Cardiac fibroblast (primary cell): ENCODE data around the gene MARCKSL1.

Experiments
- DNase-seq, 2 donors: peaks; one replicate each; pipeline versions ENCODE4 v3.0.0 to v3.0.0-alpha.2; 2010; ENCODE audit warnings: low read depth in 2 of 2
- H3K4me3 ChIP-seq, 2 donors: replicated peaks in 1 of 2; 1 replicate in 1 of 2; 2 replicates in 1 of 2; pipeline ENCODE4 v1.5.1; 2011; ENCODE audit warnings: low read depth in 2 of 2, low read length in 2 of 2, mild to moderate bottlenecking in 2 of 2, moderate library complexity in 1 of 2
- CTCF ChIP-seq: IDR thresholded peaks from one replicate; pipeline ENCODE4 v1.5.1; 2011; ENCODE audit warnings: low read depth, mild to moderate bottlenecking, low read length, inconsistent platforms

MARCKSL1 gene

GRCh38 chr1:32335790-32336590, at the start of gene MARCKSL1:
Gene MARCKSL1 (minus strand): TSS chr1:32336233. CDS start chr1:32336033, 200 bp downstream.
- peak; percentile 61 to 86 for DNase-seq
- H3K4me3 ChIP-seq, result peak within 1 kb of the TSS; percentile 66 to 80
- no peak for TF ChIP-seq CTCF

GRCh38 chr1:32380057-32380456, 44.0 kb upstream of the MARCKSL1 start:
- TF ChIP-seq CTCF, result no peak
- DNase-seq, result no peak
- H3K4me3 ChIP-seq, result no peak overlapping the region

- no peak for DNase-seq
- H3K4me3 ChIP-seq, result no peak overlapping the region
- TF ChIP-seq CTCF, result no peak
Observed at GRCh38 chr1:32377541-32378220, 41.6 kb upstream of the MARCKSL1 start.

- TF ChIP-seq CTCF, result no peak
- no peak for DNase-seq
- no peak overlapping the region for H3K4me3 ChIP-seq
Observed at GRCh38 chr1:32376199-32376598, 40.2 kb upstream of the MARCKSL1 start.

GRCh38 chr1:32373996-32374592, 38.1 kb upstream of the MARCKSL1 start:
- no peak overlapping the region for H3K4me3 ChIP-seq
- DNase-seq, result no peak
- TF ChIP-seq CTCF, result no peak

GRCh38 chr1:32372149-32372756, 36.2 kb upstream of the MARCKSL1 start:
- no peak overlapping the region for H3K4me3 ChIP-seq
- TF ChIP-seq CTCF, result no peak
- DNase-seq, result no peak
